Frontal cortex (tissue), 4 donors: Measurements from ENCODE around the gene PKP4. TPM values are rescaled to one million over a fixed set of nuclear protein-coding genes. Genes with fewer than 3 reads are reported as not detected.
"Not testable (repeated sequence)": the region's sequence is repeated elsewhere in the genome, so short reads cannot be mapped to it uniquely, and the experiment has no call there.

ENCODE experiments used
- DNase-seq, 2 donors: peaks; one replicate each; pipeline ENCODE4 v3.0.0; 2012; ENCODE audit warnings: low spot score in 2 of 2
- FAIRE-seq: peaks from 2 replicates; lab custom pipeline; 2012; peaks lifted over from hg19 to GRCh38; lab: Jason Lieb, UNC
- total RNA-seq: library from RNA; depleted of rRNA; stranded (reverse); fragments of >200 nt; gene quantifications from one replicate; pipeline ENCODE4 v1.2.3, GENCODE V29; 2014
- donor health status: control.
- donor health status: control.
- donor health status: control.

Gene PKP4, protein sequence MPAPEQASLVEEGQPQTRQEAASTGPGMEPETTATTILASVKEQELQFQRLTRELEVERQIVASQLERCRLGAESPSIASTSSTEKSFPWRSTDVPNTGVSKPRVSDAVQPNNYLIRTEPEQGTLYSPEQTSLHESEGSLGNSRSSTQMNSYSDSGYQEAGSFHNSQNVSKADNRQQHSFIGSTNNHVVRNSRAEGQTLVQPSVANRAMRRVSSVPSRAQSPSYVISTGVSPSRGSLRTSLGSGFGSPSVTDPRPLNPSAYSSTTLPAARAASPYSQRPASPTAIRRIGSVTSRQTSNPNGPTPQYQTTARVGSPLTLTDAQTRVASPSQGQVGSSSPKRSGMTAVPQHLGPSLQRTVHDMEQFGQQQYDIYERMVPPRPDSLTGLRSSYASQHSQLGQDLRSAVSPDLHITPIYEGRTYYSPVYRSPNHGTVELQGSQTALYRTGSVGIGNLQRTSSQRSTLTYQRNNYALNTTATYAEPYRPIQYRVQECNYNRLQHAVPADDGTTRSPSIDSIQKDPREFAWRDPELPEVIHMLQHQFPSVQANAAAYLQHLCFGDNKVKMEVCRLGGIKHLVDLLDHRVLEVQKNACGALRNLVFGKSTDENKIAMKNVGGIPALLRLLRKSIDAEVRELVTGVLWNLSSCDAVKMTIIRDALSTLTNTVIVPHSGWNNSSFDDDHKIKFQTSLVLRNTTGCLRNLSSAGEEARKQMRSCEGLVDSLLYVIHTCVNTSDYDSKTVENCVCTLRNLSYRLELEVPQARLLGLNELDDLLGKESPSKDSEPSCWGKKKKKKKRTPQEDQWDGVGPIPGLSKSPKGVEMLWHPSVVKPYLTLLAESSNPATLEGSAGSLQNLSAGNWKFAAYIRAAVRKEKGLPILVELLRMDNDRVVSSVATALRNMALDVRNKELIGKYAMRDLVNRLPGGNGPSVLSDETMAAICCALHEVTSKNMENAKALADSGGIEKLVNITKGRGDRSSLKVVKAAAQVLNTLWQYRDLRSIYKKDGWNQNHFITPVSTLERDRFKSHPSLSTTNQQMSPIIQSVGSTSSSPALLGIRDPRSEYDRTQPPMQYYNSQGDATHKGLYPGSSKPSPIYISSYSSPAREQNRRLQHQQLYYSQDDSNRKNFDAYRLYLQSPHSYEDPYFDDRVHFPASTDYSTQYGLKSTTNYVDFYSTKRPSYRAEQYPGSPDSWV
- 103 TPM for total RNA-seq

DNA sequence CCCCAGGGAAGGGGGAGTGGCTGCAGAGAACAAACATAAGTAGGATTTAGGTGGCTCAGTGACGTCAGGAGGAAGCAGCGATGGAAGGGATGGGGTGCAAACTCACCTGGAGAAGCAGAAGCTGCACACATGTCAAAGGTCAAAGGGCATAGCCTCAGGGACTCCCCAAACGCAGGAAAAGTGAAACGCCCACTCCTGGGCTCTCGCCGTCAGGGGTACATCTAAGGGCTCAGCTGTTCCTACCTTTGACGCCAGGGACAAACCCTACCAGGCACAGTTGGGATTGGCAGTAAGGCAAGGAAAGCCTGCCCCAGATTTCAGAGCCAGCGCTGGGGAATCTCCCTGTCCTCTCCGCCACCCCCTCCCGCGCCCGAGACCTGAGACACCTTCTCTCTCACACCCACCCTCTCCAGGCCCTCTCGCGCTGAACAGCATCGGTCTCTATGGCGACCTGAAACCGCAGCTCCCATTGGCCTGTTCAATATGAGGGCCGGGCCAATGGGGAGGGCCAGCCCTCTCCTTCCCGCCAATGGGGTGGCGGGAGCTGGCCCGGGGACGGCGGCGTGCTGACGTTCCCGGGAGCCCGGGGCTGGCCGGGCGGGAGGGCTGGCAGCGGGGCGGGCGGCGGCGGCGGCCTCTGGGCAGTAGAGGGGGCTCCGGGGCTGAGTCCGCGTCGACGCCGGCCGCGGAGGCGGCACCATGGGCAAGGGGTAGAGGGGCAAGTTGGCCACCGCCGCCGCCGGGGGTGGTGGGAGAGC is at the start of gene PKP4, which contains the start of gene CCDC148:
PKP4 (plus strand) TSS at position 644 of the 758 bp plus-strand sequence. CDS start 76,233 bp downstream, outside the sequence.
CCDC148 (minus strand) TSS at position 445 of the 758 bp plus-strand sequence; CDS start at position 131, 314 bp downstream.
- FAIRE-seq (no peak), DNase-seq (peak; percentile 89)

DNA sequence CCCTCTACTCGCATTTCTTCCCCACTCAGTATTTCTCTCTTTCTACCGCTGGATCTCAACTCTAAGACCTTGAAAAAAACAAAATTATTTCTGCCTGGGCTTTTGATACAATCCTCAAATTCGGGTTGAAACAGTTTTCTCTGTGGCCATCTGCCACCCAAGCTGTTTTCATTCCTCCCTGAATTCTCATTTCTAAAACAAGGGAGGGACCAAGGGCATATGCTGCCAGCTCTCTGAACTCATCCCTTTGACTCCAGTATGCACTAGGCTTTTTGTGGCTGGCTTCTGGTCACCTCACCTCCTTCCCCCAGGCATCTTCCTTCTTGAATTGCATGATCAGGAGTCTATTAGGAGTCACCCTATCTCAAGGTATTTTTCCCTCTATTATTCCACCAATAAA is 49.7 kb upstream of the PKP4 start:
- FAIRE-seq (no peak), DNase-seq (no peak)

DNA sequence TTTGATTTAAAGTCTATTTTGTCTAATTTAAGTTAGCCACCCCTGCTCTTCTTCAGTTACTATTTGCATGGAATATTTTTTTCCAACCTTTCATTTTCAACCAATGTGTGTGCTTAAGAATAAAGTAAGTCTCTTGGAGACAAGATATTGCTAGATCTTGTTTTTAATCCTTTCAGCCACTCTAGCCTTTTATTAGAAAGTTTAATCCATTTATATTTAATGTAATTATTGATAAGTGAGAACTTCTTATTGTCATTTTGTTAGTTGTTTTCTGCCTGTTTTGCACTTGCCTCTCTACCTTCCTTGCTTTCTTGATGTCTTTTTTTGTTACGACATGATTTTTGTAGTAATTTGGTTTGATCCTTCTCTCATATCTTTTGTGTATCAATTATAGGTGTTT is 46.6 kb upstream of the PKP4 start:
- FAIRE-seq = no peak
- no peak for DNase-seq

DNA sequence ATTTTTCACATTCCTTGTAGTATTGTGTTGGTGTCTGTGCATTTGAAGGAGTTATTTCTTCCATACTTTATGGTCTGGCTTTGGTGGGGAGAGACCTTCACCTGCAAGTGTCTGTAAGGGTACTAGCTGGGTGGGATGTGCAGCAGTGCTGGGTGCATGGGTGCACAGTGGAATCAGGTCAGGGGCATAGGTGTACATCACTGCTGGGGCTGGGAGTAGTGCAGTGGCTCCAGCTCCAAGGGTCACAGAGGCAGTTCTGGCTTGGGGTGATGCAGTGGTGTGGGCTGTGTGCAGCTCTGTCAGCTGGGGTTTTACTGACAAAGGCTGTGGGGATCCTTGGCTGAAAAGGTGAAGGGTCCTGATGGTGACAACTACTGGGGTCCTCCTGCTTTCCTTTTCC is 45.0 kb upstream of the PKP4 start:
- no peak for DNase-seq
- no peak for FAIRE-seq

DNA sequence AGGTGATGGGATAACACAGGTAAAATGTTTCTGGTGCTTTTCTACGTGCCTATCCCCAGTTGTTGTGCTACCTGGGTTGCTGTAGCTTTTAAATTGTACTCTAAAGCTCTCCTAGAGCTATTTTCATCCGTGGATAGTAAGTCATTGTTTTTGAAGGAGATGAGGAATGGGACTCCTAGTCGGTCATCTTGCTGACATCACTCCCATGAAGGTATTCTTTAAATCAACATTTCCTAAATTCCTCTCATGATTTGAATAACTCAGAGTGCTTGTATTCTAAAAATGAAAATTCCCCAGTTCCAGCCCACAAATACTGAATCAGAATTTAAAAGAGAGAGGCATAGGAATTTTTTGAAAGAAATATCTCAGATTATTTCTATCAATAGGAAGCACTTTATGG is 44.5 kb upstream of the PKP4 start:
- no peak for FAIRE-seq

DNA sequence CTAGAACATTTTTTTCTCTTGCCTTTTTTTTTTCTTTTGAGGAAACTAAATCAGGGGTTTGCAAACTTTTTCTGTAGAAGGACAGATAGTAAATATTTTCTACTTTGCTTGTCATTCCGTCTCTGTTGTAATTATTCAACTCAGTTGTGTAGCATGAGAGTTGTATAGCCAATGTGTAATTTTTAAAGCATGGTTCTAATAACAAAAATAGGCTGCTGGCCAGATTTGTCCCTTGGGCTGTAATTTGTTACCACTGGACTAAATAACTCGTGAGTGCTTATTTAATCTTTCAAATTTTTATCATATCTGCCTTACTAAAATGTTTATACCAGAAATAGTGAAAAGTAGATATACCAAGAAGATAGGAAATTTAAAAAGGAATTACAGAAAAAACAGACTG is 43.2 kb upstream of the PKP4 start:
- DNase-seq (no peak), FAIRE-seq (no peak)

More for the DNA sequence above, 44.5 kb upstream of the PKP4 start:
- DNase-seq = no peak

DNA sequence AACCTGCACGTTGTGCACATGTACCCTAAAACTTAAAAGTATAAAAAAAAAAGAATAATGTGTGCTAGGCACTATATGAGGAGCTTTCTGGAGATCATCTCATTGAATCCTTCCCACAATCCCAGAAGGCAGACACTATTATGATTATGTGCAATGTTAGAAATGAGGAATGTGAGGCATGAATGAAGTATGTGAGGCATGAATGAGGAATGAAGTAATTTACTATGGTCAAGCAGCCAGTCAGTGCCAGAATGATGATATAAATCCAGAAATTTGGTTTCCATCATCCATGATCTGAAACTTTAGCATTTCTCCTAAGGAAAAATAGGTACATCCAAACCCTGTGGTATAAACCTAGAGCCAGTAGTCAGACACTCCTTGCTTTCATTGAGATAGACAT is 42.2 kb upstream of the PKP4 start:
- DNase-seq (no peak), FAIRE-seq (no peak)

DNA sequence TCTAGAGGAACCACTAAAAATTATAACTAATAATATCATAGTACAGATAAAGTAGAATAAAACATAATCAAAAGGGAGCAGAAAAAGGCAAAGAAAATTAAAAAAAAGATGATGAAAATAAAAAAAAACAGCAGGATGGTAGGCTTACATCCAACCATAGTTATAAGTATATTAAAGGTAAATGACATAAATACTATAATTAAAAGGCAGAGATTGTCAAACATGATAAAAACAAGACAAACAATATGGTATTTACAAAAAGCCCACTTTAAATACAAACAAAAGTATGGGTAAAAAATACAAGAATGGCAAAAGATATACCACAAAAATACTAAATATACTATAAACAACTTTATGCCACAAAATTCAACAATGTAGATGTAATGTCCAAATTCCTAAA is 24.6 kb upstream of the PKP4 start:
- FAIRE-seq (peak; percentile 50), DNase-seq (no peak)

DNA sequence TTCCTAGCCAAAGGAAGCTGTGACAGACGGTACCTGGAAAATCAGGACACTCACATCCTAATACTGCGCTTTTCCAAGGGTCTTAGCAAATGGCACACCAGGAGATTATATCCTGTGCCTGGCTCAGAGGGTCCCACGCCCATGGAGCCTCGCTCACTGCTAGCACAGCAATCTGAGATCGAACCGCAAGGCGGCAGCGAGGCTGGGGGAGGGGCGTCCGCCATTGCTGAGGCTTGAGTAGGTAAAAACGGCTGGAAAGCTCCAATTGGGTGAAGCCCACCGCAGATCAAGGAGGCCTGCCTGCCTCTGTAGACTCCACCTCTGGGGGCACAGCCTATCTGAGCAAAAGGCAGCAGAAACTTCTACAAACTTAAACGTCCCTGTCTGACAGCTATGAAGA is 23.0 kb upstream of the PKP4 start:
- not testable (repeated sequence) for FAIRE-seq, DNase-seq

DNA sequence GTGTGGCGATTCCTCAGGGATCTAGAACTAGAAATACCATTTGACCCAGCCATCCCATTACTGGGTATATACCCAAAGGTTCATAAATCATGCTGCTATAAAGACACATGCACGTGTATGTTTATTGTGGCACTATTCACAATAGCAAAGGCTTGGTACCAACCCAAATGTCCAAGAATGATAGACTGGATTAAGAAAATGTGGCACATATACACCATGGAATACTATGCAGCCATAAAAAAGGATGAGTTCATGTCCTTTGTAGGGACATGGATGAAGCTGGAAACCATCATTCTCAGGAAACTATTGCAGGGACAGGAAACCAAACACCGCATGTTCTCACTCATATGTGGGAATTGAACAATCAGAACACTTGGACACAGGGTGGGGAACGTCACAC is 17.7 kb upstream of the PKP4 start:
- FAIRE-seq, DNase-seq: not testable (repeated sequence)

DNA sequence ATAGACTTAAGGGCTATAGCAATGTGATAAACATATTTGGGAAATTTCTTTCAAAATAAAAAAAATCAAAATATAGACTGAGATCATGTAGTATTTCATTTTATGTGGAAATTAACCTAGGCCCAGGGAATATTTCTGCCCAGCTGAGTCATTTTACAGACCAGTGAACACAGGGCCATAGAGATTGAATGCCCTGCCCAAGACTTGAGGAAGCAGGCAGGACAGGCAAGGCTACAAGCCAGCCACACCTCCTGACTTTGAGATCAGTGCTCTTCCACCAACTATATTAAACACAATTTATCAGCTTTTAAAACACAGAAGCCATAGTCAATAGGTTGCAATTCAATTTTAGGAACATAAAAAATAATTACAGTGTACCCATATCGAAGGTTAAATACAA is 13.1 kb upstream of the PKP4 start:
- FAIRE-seq (no peak), DNase-seq (no peak)

DNA sequence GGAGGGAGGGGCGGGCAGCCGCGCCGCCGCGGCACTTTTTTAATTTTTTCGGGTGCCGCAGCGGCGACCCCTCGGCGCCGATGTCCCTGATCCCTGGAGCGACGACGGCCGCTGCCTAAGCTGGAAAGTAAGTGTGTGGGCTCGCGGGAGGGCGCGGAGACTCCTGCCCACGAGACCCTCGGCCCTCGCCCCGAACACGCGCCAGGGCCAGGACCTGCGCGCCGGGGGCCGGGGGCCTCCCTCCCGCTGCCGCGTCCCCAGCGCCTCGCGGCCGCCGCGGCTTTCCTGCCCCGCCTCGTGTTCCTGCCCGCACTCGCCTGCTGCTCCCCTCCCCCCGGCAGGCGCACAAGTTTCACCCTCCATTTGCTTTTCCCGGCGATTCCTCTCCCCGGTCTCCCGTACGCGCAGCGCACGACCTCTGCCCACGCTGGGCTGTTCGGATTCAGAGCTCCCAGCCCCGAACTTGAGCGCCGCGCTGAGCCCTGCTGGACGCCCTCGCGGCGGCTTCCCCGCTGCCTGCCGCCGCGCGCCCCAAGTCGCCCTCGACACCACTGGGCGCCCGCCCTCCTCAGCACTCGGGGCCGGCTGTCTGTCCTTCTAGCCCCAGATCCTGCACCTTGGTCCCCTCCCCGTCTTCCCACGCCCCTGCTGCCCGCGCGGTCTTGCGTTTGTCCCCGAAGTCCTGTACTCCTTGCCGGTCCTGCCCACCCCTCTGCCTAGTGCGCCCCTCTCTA is 507 bp downstream of the PKP4 start:
- FAIRE-seq (no peak), DNase-seq (peak; percentile 30 to 57)

DNA sequence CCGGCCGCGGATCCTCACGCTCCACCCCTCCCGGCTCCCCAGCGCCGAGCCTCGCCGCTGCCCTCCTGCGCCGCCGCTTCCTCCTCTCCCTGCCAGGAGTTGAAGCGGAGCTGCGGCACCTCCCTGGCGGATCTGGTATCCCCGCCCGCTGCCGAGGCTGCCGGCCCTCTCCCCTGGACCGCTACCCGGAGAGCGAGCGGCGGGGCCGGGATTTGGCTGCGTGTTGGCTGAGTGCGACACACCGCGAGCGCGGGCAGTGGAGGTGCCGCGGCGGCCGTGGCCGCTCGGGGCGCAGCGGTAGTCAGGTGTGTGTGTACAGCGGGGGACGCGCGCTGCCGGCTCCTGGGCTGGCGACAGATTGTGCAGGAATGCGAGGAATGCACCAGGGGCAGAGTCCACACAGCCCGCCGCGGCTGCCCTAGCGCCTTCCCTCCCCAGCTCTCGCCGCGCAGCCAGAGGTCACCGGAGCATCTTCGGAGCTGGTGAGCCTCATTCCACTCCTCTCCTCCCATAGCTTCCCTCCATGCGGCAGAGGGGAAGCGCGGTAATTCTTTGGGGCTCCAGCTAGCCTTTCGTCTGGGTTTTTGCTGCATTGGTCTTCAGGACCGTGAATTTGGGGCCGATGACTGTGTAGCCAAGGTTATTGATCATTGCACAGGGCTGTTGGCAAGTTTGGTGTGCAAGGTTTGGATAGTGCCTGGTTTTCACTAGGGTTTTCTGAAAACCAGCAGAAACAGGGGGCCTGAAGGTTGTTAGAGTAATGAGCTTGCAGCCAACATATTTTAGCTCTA is 1.3 kb downstream of the PKP4 start:
- FAIRE-seq (no peak), DNase-seq (peak; percentile 35 to 55)

DNA sequence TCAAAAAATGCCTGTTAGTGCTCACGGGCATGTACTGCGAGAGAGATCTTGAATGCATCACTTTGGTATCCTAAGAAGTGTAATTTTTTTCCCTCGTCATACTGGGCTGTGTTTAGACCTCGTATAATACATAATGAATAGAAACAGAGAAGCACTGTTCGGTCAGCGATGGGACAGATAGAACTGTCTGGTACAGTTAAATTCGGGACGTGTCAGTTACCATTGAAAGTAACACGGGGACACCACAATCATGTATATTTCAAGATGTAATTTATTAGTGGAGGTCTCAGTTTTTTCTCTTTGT is 1.8 kb downstream of the PKP4 start:
- peak in 1 of 2 donors; percentile 30 for DNase-seq
- no peak for FAIRE-seq

DNA sequence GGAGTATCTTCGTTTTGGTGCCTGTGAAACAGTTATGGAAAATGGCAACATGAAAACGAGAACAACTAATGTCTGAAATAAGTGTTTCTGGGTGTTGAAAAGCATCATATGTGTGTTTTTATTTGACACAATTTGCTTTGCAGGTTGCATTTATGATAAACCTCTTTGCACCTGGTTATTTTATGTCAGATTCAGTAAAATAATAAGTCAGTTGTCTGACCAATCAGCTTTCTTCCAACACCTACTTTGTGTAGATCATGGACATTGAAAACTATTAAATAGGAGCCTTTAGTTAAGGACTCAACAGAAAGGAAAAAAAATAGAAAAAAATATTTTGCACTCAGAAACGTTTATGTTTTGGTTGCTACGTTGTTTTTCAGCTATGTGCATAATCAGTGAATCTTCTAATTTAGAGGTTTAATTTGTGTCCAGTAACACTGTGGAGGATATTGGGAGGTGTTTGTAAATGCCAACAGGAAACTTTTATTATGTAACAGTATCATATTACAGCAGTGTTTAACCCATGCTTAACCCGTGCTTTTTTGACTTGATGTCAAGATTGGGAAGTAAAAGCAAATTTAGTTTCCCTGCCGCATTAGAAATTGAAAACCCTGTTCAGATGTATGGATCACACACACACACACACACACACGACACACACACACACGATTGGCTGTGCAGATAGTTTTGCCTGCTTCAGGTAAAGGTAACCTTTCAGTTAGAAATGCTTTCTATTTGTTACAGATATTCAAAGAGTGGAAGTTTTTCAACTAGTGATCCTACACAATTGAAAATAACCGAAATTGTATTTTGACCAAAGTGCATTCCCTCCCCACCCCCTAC is 2.6 kb downstream of the PKP4 start:
- FAIRE-seq (no peak), DNase-seq (no peak)

DNA sequence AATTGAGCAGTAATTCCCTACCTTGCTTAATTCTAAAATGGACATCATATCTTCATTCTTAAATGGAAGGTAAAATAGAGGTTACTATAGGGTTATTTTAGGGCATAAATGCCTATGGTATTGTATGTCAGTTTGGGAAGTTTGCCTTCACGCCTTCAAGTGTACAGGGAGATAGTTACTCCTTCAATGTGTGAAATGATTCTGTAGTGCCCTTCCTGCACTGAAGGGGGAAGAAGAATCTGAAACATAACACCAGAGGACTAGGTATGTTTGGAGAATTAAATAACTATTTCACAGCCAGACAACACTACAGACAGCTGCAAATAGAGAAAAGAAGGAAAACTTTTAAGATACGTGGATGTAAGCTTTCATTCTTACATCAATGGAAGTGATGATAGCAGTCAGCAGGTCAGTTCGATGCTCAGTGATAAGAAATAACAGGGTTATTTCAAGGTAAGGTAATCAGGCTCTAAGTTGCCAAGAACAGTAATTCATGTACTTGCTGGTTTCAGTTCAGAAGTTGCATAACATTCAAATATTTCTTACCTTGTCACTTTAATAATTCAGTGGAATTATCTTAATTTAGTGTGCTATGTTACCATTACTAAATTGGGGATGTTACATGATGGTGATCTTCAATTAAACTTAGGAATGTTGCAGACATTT is 4.0 kb downstream of the PKP4 start:
- DNase-seq (no peak), FAIRE-seq (no peak)
